IMR-90 (cell line): Measurements from ENCODE around the gene CFAP161. TPM values are rescaled to one million over a fixed set of nuclear protein-coding genes. Genes with fewer than 3 reads are reported as not detected.

Experiments
- ATAC-seq: fragments of 200-7000 bp; cut with Tn5 transposase; 2 replicates; pipeline ENCODE4 v1.9.1; 2020; ENCODE audit warnings: low read depth, mild to moderate bottlenecking, moderate library complexity
- BruUV-seq: library from RNA; stranded (reverse); fragments of 400-500 nt; replicated peaks from 2 replicates; lab custom pipeline; 2021; lab: Mats Ljungman, UMichigan
- CTCF ChIA-PET: fragments of 300-600 bp; formaldehyde crosslinking; extraction: SDS; loops from one replicate; lab custom pipeline; 2021; ENCODE audit warnings: antibody characterized with exemption; lab: Yijun Ruan, JAX
- POLR2A ChIA-PET: fragments of 300-600 bp; sonication (Branson Sonifier 250); formaldehyde crosslinking; loops from one replicate; lab custom pipeline; 2022; ENCODE audit warnings: antibody characterized with exemption; ENCODE audit not compliant: unreplicated experiment; lab: Charles Lee
- DNase-seq: peaks from one replicate; pipeline ENCODE4 v3.0.0; 2013
- H2AFZ ChIP-seq: replicated peaks from 2 replicates; pipeline ENCODE3; 2013; ENCODE audit warnings: low read length, mild to moderate bottlenecking; ENCODE audit not compliant: poor library complexity
- H2AK5ac ChIP-seq: 2 replicates; pipeline ENCODE4 v1.6.1; 2013; ENCODE audit warnings: low read depth, low read length, inconsistent platforms
- H2AK9ac ChIP-seq: replicated peaks from 2 replicates; pipeline ENCODE3; 2013; ENCODE audit warnings: mild to moderate bottlenecking, low read depth, low read length, moderate library complexity; ENCODE audit not compliant: poor library complexity
- H2BK120ac ChIP-seq: 2 replicates; pipeline ENCODE4 v1.6.1; 2013; ENCODE audit warnings: low read depth, low read length, inconsistent platforms
- H2BK15ac ChIP-seq: 3 replicates; pipeline ENCODE4 v1.6.1; 2013; ENCODE audit warnings: low read depth, low read length, inconsistent platforms
- H2BK20ac ChIP-seq: 2 replicates; pipeline ENCODE4 v1.6.1; 2013; ENCODE audit warnings: low read depth, mild to moderate bottlenecking, inconsistent platforms, low read length, moderate library complexity
- H2BK5ac ChIP-seq: 2 replicates; pipeline ENCODE4 v1.6.1; 2013; ENCODE audit warnings: mild to moderate bottlenecking, low read depth, low read length, inconsistent platforms; ENCODE audit not compliant: poor library complexity, severe bottlenecking
- H3K14ac ChIP-seq: replicated peaks from 2 replicates; pipeline ENCODE4 v1.6.1; 2013; ENCODE audit warnings: low read depth, low read length, inconsistent platforms
- H3K18ac ChIP-seq: 2 replicates; pipeline ENCODE4 v1.6.1; 2013; ENCODE audit warnings: low read depth, low read length, control low read depth
- H3K23ac ChIP-seq: 2 replicates; pipeline ENCODE4 v1.6.1; 2013; ENCODE audit warnings: low read depth, low read length, inconsistent platforms
- H3K27ac ChIP-seq: 2 replicates; pipeline ENCODE4 v1.5.1; 2013; ENCODE audit warnings: mild to moderate bottlenecking, control low read depth, low read length; ENCODE audit not compliant: insufficient read depth
- H3K27me3 ChIP-seq: 2 replicates; pipeline ENCODE4 v1.6.1; 2013; ENCODE audit warnings: low read length; ENCODE audit not compliant: control insufficient read depth, insufficient read depth
- H3K36me3 ChIP-seq: 2 replicates; pipeline ENCODE4 v1.6.1; 2013; ENCODE audit warnings: low read length, mixed read lengths; ENCODE audit not compliant: control insufficient read depth, insufficient read depth
- H3K4ac ChIP-seq: 2 replicates; pipeline ENCODE4 v1.6.1; 2013; ENCODE audit warnings: low read depth, low read length, inconsistent platforms
- H3K4me1 ChIP-seq: 2 replicates; pipeline ENCODE4 v1.6.1; 2013; ENCODE audit warnings: low read length, mixed read lengths; ENCODE audit not compliant: control insufficient read depth, insufficient read depth
- H3K4me2 ChIP-seq: 2 replicates; pipeline ENCODE4 v1.6.1; 2013; ENCODE audit warnings: low read depth, mild to moderate bottlenecking, control low read depth, low read length, moderate library complexity
- H3K4me3 ChIP-seq: 2 replicates; pipeline ENCODE4 v1.5.1; 2013; ENCODE audit warnings: low read depth, mild to moderate bottlenecking, control low read depth, low read length, moderate library complexity; ENCODE audit not compliant: insufficient read depth
- H3K56ac ChIP-seq: 2 replicates; pipeline ENCODE4 v1.6.1; 2013; ENCODE audit warnings: low read length, inconsistent platforms; ENCODE audit not compliant: insufficient read depth; ENCODE audit errors: extremely low read depth
- H3K79me1 ChIP-seq, 2 experiments: 2 replicates each; pipeline ENCODE4 v1.6.1; 2013; ENCODE audit warnings: low read length in 2 of 2, inconsistent platforms in 1 of 2, low read depth in 1 of 2
- H3K9ac ChIP-seq: 2 replicates; pipeline ENCODE4 v1.6.1; 2013; ENCODE audit warnings: low read depth, low read length, control low read depth
- H3K9me1 ChIP-seq: 2 replicates; pipeline ENCODE4 v1.6.1; 2013; ENCODE audit warnings: low read length, inconsistent platforms; ENCODE audit not compliant: insufficient read depth
- H3K9me3 ChIP-seq: 2 replicates; pipeline ENCODE4 v1.6.1; 2013; ENCODE audit warnings: low read length; ENCODE audit not compliant: control insufficient read depth, insufficient read depth
- H4K20me1 ChIP-seq: 2 replicates; pipeline ENCODE4 v1.6.1; 2013; ENCODE audit warnings: low read length, inconsistent platforms; ENCODE audit not compliant: insufficient read depth
- H4K5ac ChIP-seq: 2 replicates; pipeline ENCODE4 v1.6.1; 2013; ENCODE audit warnings: mild to moderate bottlenecking, low read depth, low read length, control low read depth
- H4K8ac ChIP-seq, 2 experiments: 2 replicates each; pipeline ENCODE4 v1.6.1; 2013; ENCODE audit warnings: low read depth in 2 of 2, low read length in 2 of 2, control low read depth in 1 of 2, inconsistent platforms in 1 of 2
- H4K91ac ChIP-seq: 2 replicates; pipeline ENCODE4 v1.6.1; 2013; ENCODE audit warnings: low read depth, low read length, inconsistent platforms; ENCODE audit not compliant: insufficient read depth
- CEBPB ChIP-seq: IDR thresholded peaks from 2 replicates; pipeline ENCODE4 v1.6.1; 2012; ENCODE audit warnings: low read depth, low read length, improper control_type of control experiment
- CTCF ChIP-seq: conservative IDR thresholded peaks from 2 replicates; pipeline ENCODE4 v1.5.1; 2012; ENCODE audit warnings: mild to moderate bottlenecking, low read depth, low read length, improper control_type of control experiment
- MAFK ChIP-seq: IDR thresholded peaks from 2 replicates; pipeline ENCODE4 v1.6.1; 2012; ENCODE audit warnings: low read depth, low read length, improper control_type of control experiment
- MXI1 ChIP-seq: IDR thresholded peaks from 2 replicates; pipeline ENCODE4 v1.6.1; 2012; ENCODE audit warnings: low read depth, mild to moderate bottlenecking, low read length, moderate library complexity, borderline replicate concordance
- NFE2L2 ChIP-seq: fragments of 150-350 bp; IDR thresholded peaks from 2 replicates; pipeline ENCODE4 v1.6.1; 2016; ENCODE audit warnings: low read depth, mild to moderate bottlenecking, low read length
- POLR2A ChIP-seq: IDR thresholded peaks from 2 replicates; pipeline ENCODE4 v1.6.1; 2012; ENCODE audit warnings: mild to moderate bottlenecking, low read depth, low read length
- RAD21 ChIP-seq: IDR thresholded peaks from 2 replicates; pipeline ENCODE4 v1.6.1; 2012; ENCODE audit warnings: low read length, improper control_type of control experiment
- SMC3 ChIP-seq: fragments of 150-350 bp; IDR thresholded peaks from 2 replicates; pipeline ENCODE4 v1.6.1; 2016; ENCODE audit warnings: low read depth, mild to moderate bottlenecking, antibody characterized with exemption, low read length, moderate library complexity
- WGBS, 2 experiments: methylation state at CpG; one replicate each; pipeline versions ENCODE4 v1.1.5 to v1.1.7; 2013; ENCODE audit warnings: missing lambda C conversion rate in 2 of 2; ENCODE audit not compliant: insufficient read length in 1 of 2; ENCODE audit errors: extremely low coverage in 2 of 2; 5-methylcytosine and 5-hydroxymethylcytosine counted together
- dilution Hi-C: fragments of 300-500 bp; cut with HindIII; formaldehyde crosslinking; loops from one replicate; pipeline ENCODE4 v1.14.3; 2018; ENCODE audit warnings: low sequenced_read_pairs; ENCODE audit not compliant: unreplicated experiment
- in situ Hi-C: fragments of 300-500 bp; cut with MboI; formaldehyde crosslinking; loops from 3 replicates; pipeline ENCODE4 v1.14.3; 2019; ENCODE audit warnings: low sequenced_read_pairs, inconsistent platforms, mixed read lengths
- intact Hi-C: fragments of 100-400 bp; cut with micrococcal nuclease; formaldehyde crosslinking; loops from 2 replicates; pipeline ENCODE4 v1.10.0; 2022
- polyA plus RNA-seq, 3 experiments: library from polyadenylated mRNA; depleted of rRNA; stranded (reverse); fragments of >200 nt; gene quantifications; 2 replicates each; pipeline ENCODE4 v1.2.3, GENCODE V29; 2012; ENCODE audit warnings: low replicate concordance in 1 of 3
- total RNA-seq: library from RNA; depleted of rRNA; stranded (reverse); fragments of >200 nt; gene quantifications from 2 replicates; pipeline ENCODE4 v1.2.3, GENCODE V29; 2012
- TF ChIP-seq, protein P1 (sequence below): fragments of 150-350 bp; IDR thresholded peaks from 2 replicates; pipeline ENCODE4 v1.6.1; 2016; ENCODE audit warnings: low read depth, mild to moderate bottlenecking, low read length, moderate library complexity, borderline replicate concordance

Gene CFAP161
- total and polyA plus RNA-seq, 2 of the 4 experiments (the other 2 are of a cell fraction): not detected

- Histone ChIP-seq H3K4ac (no peak overlapping the region), H3K79me1 (no peaks in the 10 kb centered on the region), H3K27ac (no peak overlapping the region), H4K8ac (no peak overlapping the region), H3K18ac (no peak overlapping the region), H3K36me3 (no peaks in the 10 kb centered on the region), H2BK20ac (no peak overlapping the region), H3K4me3 (no peak overlapping the region), H4K20me1 (no peaks in the 10 kb centered on the region), H3K23ac (no peak overlapping the region), H2AK9ac (no peak overlapping the region), H4K5ac (no peak overlapping the region), H3K4me1 (0 out of 2 replicates have a peak, but pooled peaks cover 1% of the 10 kb centered on the region), H3K9me1 (no peaks in the 10 kb centered on the region), H2AK5ac (no peak overlapping the region), H3K14ac (no peak overlapping the region), H3K9me3 (no peaks in the 10 kb centered on the region), H3K4me2 (no peak overlapping the region), H2BK5ac (no peak overlapping the region), H2BK15ac (no peak overlapping the region), H4K91ac (no peak overlapping the region), H3K9ac (no peak overlapping the region), H3K56ac (no peak overlapping the region), H3K27me3 (no peaks in the 10 kb centered on the region), H2AFZ (no peak overlapping the region), H2BK120ac (no peak overlapping the region)
- TF ChIP-seq CEBPB (no peak), SMC3 (no peak), NFE2L2 (no peak), RAD21 (no peak), MXI1 (no peak), CTCF (no peak), MAFK (no peak), POLR2A (no peak)
- TF ChIP-seq, protein P1, sequence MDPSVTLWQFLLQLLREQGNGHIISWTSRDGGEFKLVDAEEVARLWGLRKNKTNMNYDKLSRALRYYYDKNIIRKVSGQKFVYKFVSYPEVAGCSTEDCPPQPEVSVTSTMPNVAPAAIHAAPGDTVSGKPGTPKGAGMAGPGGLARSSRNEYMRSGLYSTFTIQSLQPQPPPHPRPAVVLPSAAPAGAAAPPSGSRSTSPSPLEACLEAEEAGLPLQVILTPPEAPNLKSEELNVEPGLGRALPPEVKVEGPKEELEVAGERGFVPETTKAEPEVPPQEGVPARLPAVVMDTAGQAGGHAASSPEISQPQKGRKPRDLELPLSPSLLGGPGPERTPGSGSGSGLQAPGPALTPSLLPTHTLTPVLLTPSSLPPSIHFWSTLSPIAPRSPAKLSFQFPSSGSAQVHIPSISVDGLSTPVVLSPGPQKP: no peak
- ChIA-PET CTCF (interaction anchor here (0.9 to 3.9 kb wide), 2 partner anchors 52 to 163 kb away, joined by 4 to 21 read pairs; no protein-coding TSS in a partner anchor), POLR2A (no interaction called here)
- ATAC-seq (no peak), DNase-seq (no peak)
- dilution Hi-C loops (no loop called here), intact Hi-C loops (no loop called here), in situ Hi-C loops (no loop called here)
- no CpG with 5 or more reads among the region's 1 CpG for WGBS, 2 experiments
- BruUV-seq: no TSS peak
These were observed 30.2 kb upstream of the CFAP161 start for GRCh38 chr15:81103857-81104256.
